HCT116 (cell line): Measurements from ENCODE around the gene XRCC3. TPM values are rescaled to one million over a fixed set of nuclear protein-coding genes. Genes with fewer than 3 reads are reported as not detected.

Experiments
- ATAC-seq: fragments of 200-7000 bp; cut with Tn5 transposase; 2 replicates; pipeline ENCODE4 v1.9.1; 2020; ENCODE audit warnings: mild to moderate bottlenecking, moderate library complexity
- BruUV-seq: library from RNA; stranded (reverse); fragments of 400-500 nt; replicated peaks from 2 replicates; lab custom pipeline; 2021; lab: Mats Ljungman, UMichigan
- CTCF ChIA-PET: fragments of 300-600 bp; sonication (Branson Sonifier 250); formaldehyde crosslinking; loops from one replicate; lab custom pipeline; 2021; ENCODE audit warnings: antibody characterized with exemption; lab: Charles Lee
- POLR2A ChIA-PET: fragments of 300-600, 350-600 bp; sonication (Branson Sonifier 250); formaldehyde crosslinking; loops from one replicate; lab custom pipeline; 2021; ENCODE audit warnings: antibody characterized with exemption; lab: Charles Lee
- RAD21 ChIA-PET, 2 experiments: fragments of 300-600 bp; sonication (Branson Sonifier 250); formaldehyde crosslinking; loops; one replicate each; lab custom pipeline; 2023; ENCODE audit warnings: low total read pairs in 2 of 2; ENCODE audit not compliant: uncharacterized antibody in 2 of 2, unreplicated experiment in 2 of 2, low non-redundant PET in 1 of 2; lab: Charles Lee
- DNase-seq: peaks from one replicate; pipeline ENCODE4 v3.0.0-alpha.2; 2010; ENCODE audit warnings: low read depth, low spot score
- H2AFZ ChIP-seq: fragments of 200-600 bp; shearing (Covaris generic), sonication (generic); 2 replicates; pipeline ENCODE4 v1.6.1; 2017; ENCODE audit warnings: low read depth, mixed run types, mixed read lengths, antibody characterized with exemption, low read length; ENCODE audit not compliant: poor library complexity, severe bottlenecking
- H3K27ac ChIP-seq: 2 replicates; pipeline ENCODE4 v1.5.1; 2012; ENCODE audit warnings: low read depth, low read length
- H3K27me3 ChIP-seq: fragments of 200-600 bp; sonication (generic); 2 replicates; pipeline ENCODE4 v1.6.1; 2016; ENCODE audit warnings: mixed run types, low read length, mixed read lengths; ENCODE audit not compliant: insufficient read depth
- H3K36me3 ChIP-seq, 2 experiments: fragments of 200-500 bp in 1 of 2; fragments of 200-600 bp in 1 of 2; sonication (Bioruptor generic) in 1 of 2; sonication (generic) in 1 of 2; 2 replicates each; pipeline versions ENCODE4 v1.5.1 to v1.6.1; 2014 to 2016; ENCODE audit warnings: low read length in 2 of 2, inconsistent platforms in 1 of 2, mixed read lengths in 1 of 2, mixed run types in 1 of 2; ENCODE audit not compliant: insufficient read depth in 2 of 2, control insufficient read depth in 1 of 2
- H3K4me1 ChIP-seq, 2 experiments: fragments of 200-600 bp in 1 of 2; sonication (generic) in 1 of 2; 2 replicates each; pipeline versions ENCODE4 v1.5.1 to v1.6.1; 2012 to 2017; ENCODE audit warnings: low read length in 2 of 2, inconsistent platforms in 1 of 2, mild to moderate bottlenecking in 1 of 2, mixed read lengths in 1 of 2, mixed run types in 1 of 2, moderate library complexity in 1 of 2; ENCODE audit not compliant: insufficient read depth in 2 of 2, control insufficient read depth in 1 of 2
- H3K4me2 ChIP-seq: fragments of 200-600 bp; sonication (generic); 2 replicates; pipeline ENCODE4 v1.6.1; 2017; ENCODE audit warnings: mixed run types, low read length, mixed read lengths
- H3K4me3 ChIP-seq, 2 experiments: fragments of 200-600 bp in 1 of 2; sonication (generic) in 1 of 2; replicated peaks in 1 of 2; 2 replicates each; pipeline ENCODE4 v1.5.1; 2011 to 2016; ENCODE audit warnings: low read length in 2 of 2, control low read depth in 1 of 2, low read depth in 1 of 2, mild to moderate bottlenecking in 1 of 2, mixed read lengths in 1 of 2, mixed run types in 1 of 2
- H3K79me2 ChIP-seq: fragments of 200-600 bp; sonication (generic); 2 replicates; pipeline ENCODE4 v1.6.1; 2017; ENCODE audit warnings: mild to moderate bottlenecking, mixed run types, low read length, moderate library complexity, mixed read lengths; ENCODE audit not compliant: insufficient read depth
- H3K9ac ChIP-seq: fragments of 200-600 bp; sonication (generic); 2 replicates; pipeline ENCODE4 v1.6.1; 2016; ENCODE audit warnings: low read length, mixed read lengths
- H3K9me2 ChIP-seq: fragments of 200-600 bp; sonication (generic), shearing (Covaris generic); 2 replicates; pipeline ENCODE4 v1.6.1; 2017; ENCODE audit warnings: mixed run types, mild to moderate bottlenecking, moderate library complexity; ENCODE audit not compliant: insufficient read depth
- H3K9me3 ChIP-seq, 2 experiments: fragments of 200-500 bp in 1 of 2; fragments of 200-600 bp in 1 of 2; sonication (Bioruptor generic) in 1 of 2; sonication (generic) in 1 of 2; 2 replicates each; pipeline ENCODE4 v1.6.1; 2014 to 2017; ENCODE audit warnings: low read length in 2 of 2, mixed read lengths in 2 of 2, inconsistent platforms in 1 of 2, low read depth in 1 of 2, mild to moderate bottlenecking in 1 of 2, mixed run types in 1 of 2, moderate library complexity in 1 of 2; ENCODE audit not compliant: control insufficient read depth in 1 of 2, insufficient read depth in 1 of 2
- H4K20me1 ChIP-seq: fragments of 200-600 bp; sonication (generic), shearing (Covaris generic); 2 replicates; pipeline ENCODE4 v1.6.1; 2017; ENCODE audit warnings: mixed run types, mild to moderate bottlenecking, moderate library complexity; ENCODE audit not compliant: insufficient read depth
- CBX3 ChIP-seq: IDR thresholded peaks from 2 replicates; pipeline ENCODE4 v1.6.1; 2012; ENCODE audit warnings: low read depth
- CEBPB ChIP-seq: IDR thresholded peaks from 2 replicates; pipeline ENCODE4 v1.6.1; 2012; ENCODE audit warnings: low read depth
- EZH2 ChIP-seq: fragments of 200-600 bp; sonication (generic); IDR thresholded peaks from 2 replicates; pipeline ENCODE4 v1.6.1; 2017; ENCODE audit warnings: antibody characterized with exemption, mixed run types
- EZH2phosphoT487 ChIP-seq: fragments of 200-600 bp; IDR thresholded peaks from 2 replicates; pipeline ENCODE4 v1.6.1; 2018; ENCODE audit warnings: antibody characterized with exemption, borderline replicate concordance
- FOSL1 ChIP-seq: IDR thresholded peaks from 2 replicates; pipeline ENCODE4 v1.6.1; 2012; ENCODE audit warnings: low read depth
- JUND ChIP-seq: IDR thresholded peaks from 2 replicates; pipeline ENCODE4 v1.6.1; 2012
- POLR2A ChIP-seq: IDR thresholded peaks from 2 replicates; pipeline ENCODE4 v1.7.0; 2011; ENCODE audit warnings: borderline replicate concordance; ENCODE audit not compliant: insufficient read depth, insufficient read length; ENCODE audit errors: extremely low read depth
- SRF ChIP-seq: IDR thresholded peaks from 2 replicates; pipeline ENCODE4 v1.6.1; 2012; ENCODE audit warnings: low read depth
- TCF7L2 ChIP-seq: IDR thresholded peaks from 2 replicates; pipeline ENCODE4 v1.7.0; 2011; ENCODE audit warnings: borderline replicate concordance, inconsistent platforms; ENCODE audit not compliant: insufficient read depth, insufficient read length; ENCODE audit errors: extremely low read depth
- ZNF274 ChIP-seq: fragments of 200-500 bp; sonication (Bioruptor generic); IDR thresholded peaks from 2 replicates; pipeline ENCODE4 v1.6.1; 2014; ENCODE audit warnings: mild to moderate bottlenecking, low read depth, low read length, inconsistent platforms
- intact Hi-C: fragments of 100-400 bp; cut with micrococcal nuclease; formaldehyde crosslinking; loops from 2 replicates; pipeline ENCODE4 v1.10.0; 2022
- total RNA-seq: library from RNA; stranded (reverse); gene quantifications from one replicate; pipeline ENCODE4 v1.2.1, GENCODE V29; 2021; ENCODE audit not compliant: unreplicated experiment
- TF ChIP-seq, protein P1 (sequence below), 3 experiments: fragments of 200-600 bp in 1 of 3; sonication (generic) in 1 of 3; IDR thresholded peaks in 2 of 3; conservative IDR thresholded peaks in 1 of 3; 2 replicates each; pipeline ENCODE4 v1.5.1; 2012 to 2017; ENCODE audit warnings: low read depth in 2 of 3, low read length in 2 of 3, antibody characterized with exemption in 1 of 3, borderline replicate concordance in 1 of 3, control low read depth in 1 of 3, mild to moderate bottlenecking in 1 of 3, mixed read lengths in 1 of 3, mixed run types in 1 of 3, moderate library complexity in 1 of 3; ENCODE audit not compliant: insufficient read depth in 1 of 3

Gene XRCC3
- total RNA-seq, 1 experiment from 2014 or later = 48.7 TPM

DNA sequence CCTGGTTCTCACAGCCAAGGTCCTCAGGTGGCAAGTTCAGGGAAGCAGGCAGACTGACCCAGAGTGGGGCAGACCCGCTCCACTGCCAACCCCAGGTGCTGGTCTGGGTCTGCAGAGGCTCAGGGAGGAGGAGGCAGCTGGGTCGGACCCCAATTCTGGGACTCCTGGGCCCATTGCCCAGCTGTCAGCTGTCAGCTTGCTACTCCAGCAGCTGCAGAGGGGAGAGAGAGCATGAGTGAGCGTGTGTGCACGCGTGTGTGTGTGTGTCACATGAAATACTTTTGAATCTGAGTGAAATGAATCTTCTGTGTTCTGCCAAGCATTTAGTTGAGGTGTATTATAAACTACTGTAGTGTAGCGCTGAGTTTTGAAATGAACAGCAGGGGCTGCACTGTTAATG is 30.8 kb downstream of the XRCC3 start:
- Histone ChIP-seq H3K79me2 (peaks cover 18% of the 10 kb centered on the region; the same call in 1 of the 2 replicates), H3K36me3 (peaks cover 45 to 50% of the 10 kb centered on the region in 2 experiments; a peak in 3 of 4 replicates), H3K9me3 (no peaks in the 10 kb centered on the region), H3K9ac (no peak overlapping the region), H3K27me3 (no peaks in the 10 kb centered on the region), H2AFZ (no peak overlapping the region), H3K9me2 (no peaks in the 10 kb centered on the region), H3K4me3 (no peak overlapping the region), H4K20me1 (peaks cover 14% of the 10 kb centered on the region; the same call in 1 of the 2 replicates), H3K4me1 (no peaks in the 10 kb centered on the region; a peak in 1 of 4 replicates), H3K27ac (no peak overlapping the region), H3K4me2 (no peak overlapping the region)
- no TSS peak for BruUV-seq
- POLR2A ChIA-PET = no interaction called here
- no peak for DNase-seq
- RAD21 ChIA-PET = no interaction called here
- CTCF ChIA-PET = no interaction called here
- no peak for ATAC-seq
- intact Hi-C loops = no loop called here
- TF ChIP-seq CEBPB (no peak), SRF (no peak), FOSL1 (no peak), POLR2A (no peak), EZH2 (no peak), EZH2phosphoT487 (no peak), CBX3 (no peak), JUND (no peak), ZNF274 (no peak), TCF7L2 (no peak)
- TF ChIP-seq, protein P1, sequence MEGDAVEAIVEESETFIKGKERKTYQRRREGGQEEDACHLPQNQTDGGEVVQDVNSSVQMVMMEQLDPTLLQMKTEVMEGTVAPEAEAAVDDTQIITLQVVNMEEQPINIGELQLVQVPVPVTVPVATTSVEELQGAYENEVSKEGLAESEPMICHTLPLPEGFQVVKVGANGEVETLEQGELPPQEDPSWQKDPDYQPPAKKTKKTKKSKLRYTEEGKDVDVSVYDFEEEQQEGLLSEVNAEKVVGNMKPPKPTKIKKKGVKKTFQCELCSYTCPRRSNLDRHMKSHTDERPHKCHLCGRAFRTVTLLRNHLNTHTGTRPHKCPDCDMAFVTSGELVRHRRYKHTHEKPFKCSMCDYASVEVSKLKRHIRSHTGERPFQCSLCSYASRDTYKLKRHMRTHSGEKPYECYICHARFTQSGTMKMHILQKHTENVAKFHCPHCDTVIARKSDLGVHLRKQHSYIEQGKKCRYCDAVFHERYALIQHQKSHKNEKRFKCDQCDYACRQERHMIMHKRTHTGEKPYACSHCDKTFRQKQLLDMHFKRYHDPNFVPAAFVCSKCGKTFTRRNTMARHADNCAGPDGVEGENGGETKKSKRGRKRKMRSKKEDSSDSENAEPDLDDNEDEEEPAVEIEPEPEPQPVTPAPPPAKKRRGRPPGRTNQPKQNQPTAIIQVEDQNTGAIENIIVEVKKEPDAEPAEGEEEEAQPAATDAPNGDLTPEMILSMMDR (IDR thresholded peaks at IDR 0.05 in 2 of 3, conservative IDR thresholded peaks at IDR 0.05 in 1 of 3; ENCODE audit: borderline replicate concordance in 1 of 3, insufficient read depth in 1 of 3, low read depth in 2 of 3, low read length in 2 of 3) = no peak
